Sigmoid colon (tissue), 7 donors: Measurements from ENCODE around the gene PLA2G4F. TPM values are rescaled to one million over a fixed set of nuclear protein-coding genes. Genes with fewer than 3 reads are reported as not detected.

Source experiments
- DNase-seq: peaks from one replicate; pipeline ENCODE4 v3.0.0-alpha.2; 2019
- H3K27ac ChIP-seq, 4 donors: fragments of 200-600 bp; sonication (generic); one replicate each; pipeline ENCODE4 v1.5.1; 2016 to 2019; ENCODE audit warnings: mild to moderate bottlenecking in 1 of 4
- H3K27me3 ChIP-seq, 3 donors: fragments of 200-600 bp; sonication (generic); one replicate each; pipeline ENCODE4 v1.5.1; 2019; ENCODE audit warnings: mild to moderate bottlenecking in 1 of 3
- H3K36me3 ChIP-seq, 4 donors: fragments of 200-600 bp; sonication (generic); one replicate each; pipeline ENCODE4 v1.5.1; 2016 to 2019
- H3K4me1 ChIP-seq, 4 donors: fragments of 200-600 bp; sonication (generic); one replicate each; pipeline ENCODE4 v1.5.1; 2017 to 2019
- H3K4me3 ChIP-seq, 4 donors: fragments of 200-600 bp; sonication (generic); one replicate each; pipeline ENCODE4 v1.5.1; 2017 to 2019; ENCODE audit warnings: mild to moderate bottlenecking in 2 of 4, moderate library complexity in 1 of 4
- H3K9me3 ChIP-seq, 4 donors: fragments of 200-600 bp in 3 of 4; sonication (generic) in 3 of 4; one replicate each; pipeline versions ENCODE4 v1.5.1 to v1.6.1; 2013 to 2019
- CTCF ChIP-seq, 4 experiments: fragments of 450-650 bp in 3 of 4; fragments of 200-600 bp in 1 of 4; IDR thresholded peaks; one replicate each; pipeline ENCODE4 v1.5.1; 2016 to 2019; ENCODE audit warnings: antibody characterized with exemption in 4 of 4, mild to moderate bottlenecking in 3 of 4, moderate library complexity in 2 of 4
- EP300 ChIP-seq, 4 donors: sonication (generic); formaldehyde crosslinking; IDR thresholded peaks; one replicate each; pipeline ENCODE4 v1.6.1; 2017; ENCODE audit warnings: antibody characterized with exemption in 4 of 4
- POLR2A ChIP-seq, 2 donors: fragments of 450-650 bp; IDR thresholded peaks; one replicate each; pipeline ENCODE4 v1.6.1; 2016; ENCODE audit warnings: antibody characterized with exemption in 2 of 2, mild to moderate bottlenecking in 2 of 2, moderate library complexity in 2 of 2
- POLR2AphosphoS5 ChIP-seq, 4 donors: sonication (generic); formaldehyde crosslinking; IDR thresholded peaks; one replicate each; pipeline ENCODE4 v1.6.1; 2017; ENCODE audit warnings: antibody characterized with exemption in 4 of 4
- WGBS, 2 donors: extraction: QIAGEN DNeasy Blood & Tissue Kit; methylation state at CpG; one replicate each; pipeline ENCODE4 v1.1.7; 2013; 5-methylcytosine and 5-hydroxymethylcytosine counted together
- intact Hi-C: fragments of 100-400 bp; cut with DNase I; formaldehyde crosslinking; loops from one replicate; pipeline ENCODE4 v1.15.1; 2023
- polyA plus RNA-seq, 3 donors: library from polyadenylated mRNA; stranded (reverse); fragments of 200-250 nt; gene quantifications; one replicate each; pipeline ENCODE4 v1.2.3, GENCODE V29; 2013
- total RNA-seq, 4 donors: library from RNA; depleted of rRNA; stranded (reverse); fragments of >200 nt; gene quantifications; one replicate each; pipeline ENCODE4 v1.1.0, GENCODE V29; 2016
- donor health status: healthy with polysubstance abuse.
- donor health status: Bipolar disorder and iron deficiency.
- donor health status: healthy.

The PLA2G4F gene
- total and polyA plus RNA-seq, 7 donors = under 0.01 to 28.8 (median 7.2) TPM; not detected in 2

DNA sequence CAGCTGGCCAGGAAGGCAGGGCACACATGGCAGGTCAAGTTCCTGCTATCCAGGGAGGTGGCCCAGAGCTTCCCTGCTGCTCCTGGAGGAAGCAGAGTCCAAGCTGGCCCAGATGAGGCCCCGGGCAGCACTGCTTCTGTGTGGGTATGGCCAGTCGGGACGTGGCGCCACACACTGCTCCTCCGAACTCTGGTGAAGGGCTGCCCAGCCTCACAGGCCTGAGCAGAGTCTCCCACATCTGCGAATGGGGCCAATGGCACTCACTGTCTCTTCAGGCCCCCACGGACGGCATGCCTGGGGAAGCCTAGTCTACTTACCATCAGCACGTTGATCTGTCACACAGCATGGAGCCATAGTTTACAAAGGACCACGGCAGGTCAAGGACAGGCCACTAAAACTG is 2.5 kb upstream of the PLA2G4F start:
- no peak for TF ChIP-seq POLR2AphosphoS5 (IDR thresholded peaks at IDR 0.05)
- TF ChIP-seq EP300 (IDR thresholded peaks at IDR 0.05) = no peak
- TF ChIP-seq CTCF (IDR thresholded peaks at IDR 0.05) = no peak
- no peak for TF ChIP-seq POLR2A (IDR thresholded peaks at IDR 0.05)
- 92 to 94% methylated on average over 10 of the region's 10 CpGs for WGBS, 2 donors
- Histone ChIP-seq H3K9me3 (no peaks in the 10 kb centered on the region), H3K36me3 (peaks cover 40 to 54% (median 51%) of the 10 kb centered on the region in 4 donors), H3K4me1 (no peaks in the 10 kb centered on the region), H3K27me3 (no peaks in the 10 kb centered on the region), H3K27ac (no peak overlapping the region), H3K4me3 (no peak overlapping the region)
- DNase-seq = no peak
- intact Hi-C loops = no loop called here

DNA sequence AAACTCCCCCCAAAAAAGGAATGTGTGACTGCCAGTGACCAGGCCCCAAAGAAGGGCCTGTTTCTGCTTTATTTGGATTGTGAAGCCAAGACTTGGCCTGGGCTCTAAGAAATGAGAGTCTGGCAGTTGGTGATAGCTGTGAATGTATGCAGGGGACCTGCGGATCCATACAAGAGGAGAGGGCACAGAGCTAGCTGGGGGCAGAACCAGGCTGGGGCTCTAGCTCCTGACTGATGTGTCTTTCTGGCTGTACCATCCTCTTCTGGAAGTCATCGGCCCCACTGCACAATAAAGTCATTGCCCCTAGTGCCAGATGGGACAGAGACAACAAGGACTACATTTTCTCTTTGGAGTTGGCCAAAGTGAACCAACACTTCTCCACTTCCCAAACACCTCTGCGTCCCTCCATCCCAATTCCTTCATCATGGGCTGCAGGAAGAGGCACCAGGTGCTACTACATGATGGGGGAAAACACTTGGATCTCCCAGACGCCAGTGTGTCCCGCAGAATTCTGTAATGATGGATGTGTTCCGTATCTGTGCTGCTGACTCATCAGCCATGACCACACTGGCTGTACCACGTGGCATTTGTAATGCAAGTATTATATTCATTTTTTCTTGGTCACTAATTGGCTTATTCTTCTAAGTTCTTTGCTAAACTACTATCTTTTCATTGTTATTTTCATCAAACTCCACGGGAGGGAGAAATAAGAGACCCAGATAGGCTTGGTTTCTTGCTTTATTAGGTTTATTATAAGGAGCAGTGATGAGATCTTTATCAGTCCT is 1.7 kb upstream of the PLA2G4F start:
- intact Hi-C loops = no loop called here
- Histone ChIP-seq H3K9me3 (no peaks in the 10 kb centered on the region), H3K4me1 (no peaks in the 10 kb centered on the region), H3K4me3 (no peak overlapping the region), H3K36me3 (peaks cover 32 to 47% (median 43%) of the 10 kb centered on the region in 4 donors), H3K27ac (no peak overlapping the region), H3K27me3 (no peaks in the 10 kb centered on the region)
- peak in 1 of 4 donors; percentile 4 for TF ChIP-seq POLR2AphosphoS5 (IDR thresholded peaks at IDR 0.05)
- TF ChIP-seq CTCF (IDR thresholded peaks at IDR 0.05) = no peak
- TF ChIP-seq POLR2A (IDR thresholded peaks at IDR 0.05) = no peak
- TF ChIP-seq EP300 (IDR thresholded peaks at IDR 0.05) = no peak
- WGBS, 2 donors = 81 to 89% methylated on average over 8 of the region's 8 CpGs
- DNase-seq = no peak

- no peaks in the 10 kb centered on the region for H3K9me3 ChIP-seq
- H3K4me3 ChIP-seq = no peak overlapping the region
- H3K27me3 ChIP-seq = no peaks in the 10 kb centered on the region
- H3K27ac ChIP-seq = no peak overlapping the region
- intact Hi-C loops = no loop called here
- H3K4me1 ChIP-seq = no peaks in the 10 kb centered on the region
- 96 to 97% methylated on average over 8 of the region's 8 CpGs for WGBS, 2 donors
- no peak for TF ChIP-seq EP300 (IDR thresholded peaks at IDR 0.05)
- TF ChIP-seq CTCF (IDR thresholded peaks at IDR 0.05) = no peak
- TF ChIP-seq POLR2AphosphoS5 (IDR thresholded peaks at IDR 0.05) = no peak
- no peak for TF ChIP-seq POLR2A (IDR thresholded peaks at IDR 0.05)
- H3K36me3 ChIP-seq = peaks cover 24 to 39% (median 35%) of the 10 kb centered on the region in 4 donors
- DNase-seq = no peak
Observed at GRCh38 chr15:42157381-42157780, 945 bp upstream of the PLA2G4F start.

DNA sequence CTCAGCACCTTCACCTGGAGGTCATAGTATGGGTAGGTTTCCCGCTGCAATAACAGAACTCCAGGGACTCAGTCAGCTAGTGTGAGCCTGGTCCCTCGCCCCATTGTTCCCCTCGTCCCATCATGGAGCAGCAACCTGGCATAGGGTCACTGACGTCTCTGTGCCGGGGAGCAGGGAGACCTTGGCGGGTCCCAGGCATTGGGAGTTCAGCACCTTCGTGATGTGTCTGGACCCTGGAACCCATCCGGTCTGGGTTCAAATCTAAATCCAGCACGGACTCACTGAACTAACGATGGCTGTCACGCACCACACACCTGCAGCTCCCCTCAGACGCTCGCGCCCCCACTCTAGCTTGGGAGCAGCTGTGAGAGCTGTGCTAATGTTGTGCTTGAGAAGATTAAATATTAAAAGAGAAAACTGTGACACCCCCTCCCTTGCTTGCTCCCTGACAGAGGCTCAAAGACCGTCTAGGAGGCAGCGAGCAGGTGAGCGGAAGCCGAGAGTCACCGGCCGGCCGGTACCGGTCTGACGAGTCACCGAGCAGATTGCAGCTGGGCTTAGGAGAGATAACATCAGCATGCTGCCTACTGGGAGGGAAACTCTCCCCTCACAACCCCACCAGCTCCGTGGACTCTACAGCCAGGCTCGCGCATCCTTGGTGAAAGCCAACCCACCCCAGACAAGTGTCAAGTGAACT is 742 bp downstream of the PLA2G4F start:
- no peak for DNase-seq
- 34 to 65% methylated on average over 27 of the region's 27 CpGs for WGBS, 2 donors
- Histone ChIP-seq H3K4me1 (no peaks in the 10 kb centered on the region), H3K36me3 (peaks cover 8 to 22% (median 19%) of the 10 kb centered on the region in 4 donors), H3K9me3 (no peaks in the 10 kb centered on the region), H3K4me3 (no peak overlapping the region), H3K27ac (no peak overlapping the region), H3K27me3 (no peaks in the 10 kb centered on the region)
- intact Hi-C loops = no loop called here
- TF ChIP-seq POLR2A (IDR thresholded peaks at IDR 0.05) (no peak), EP300 (IDR thresholded peaks at IDR 0.05) (no peak), CTCF (IDR thresholded peaks at IDR 0.05) (no peak), POLR2AphosphoS5 (IDR thresholded peaks at IDR 0.05) (no peak)
